CD4-positive, alpha-beta memory T cell (primary cell): ENCODE data around the gene MDK. TPM values are rescaled to one million over a fixed set of nuclear protein-coding genes. Genes with fewer than 3 reads are reported as not detected.

Experiments used
- CTCF ChIA-PET: fragments of 350-600 bp; sonication (Branson Sonifier 250); formaldehyde crosslinking; loops from one replicate; lab custom pipeline; 2021; ENCODE audit warnings: inconsistent platforms; ENCODE audit not compliant: partially characterized antibody; lab: Charles Lee
- POLR2A ChIA-PET: fragments of 350-600 bp; sonication (Branson Sonifier 250); formaldehyde crosslinking; loops from one replicate; lab custom pipeline; 2021; ENCODE audit not compliant: partially characterized antibody; lab: Charles Lee
- DNase-seq, 5 donors: peaks; one replicate each; pipeline versions ENCODE4 v3.0.0 to v3.0.0-alpha.2; 2020 to 2022; ENCODE audit warnings: mixed read lengths in 1 of 5
- H3K27ac ChIP-seq: one replicate; pipeline ENCODE4 v1.7.0; 2013; ENCODE audit warnings: low read depth, low read length
- H3K27me3 ChIP-seq: 2 replicates; pipeline ENCODE4 v1.7.0; 2013; ENCODE audit warnings: mild to moderate bottlenecking, low read length, moderate library complexity; ENCODE audit not compliant: insufficient read depth
- H3K36me3 ChIP-seq: 2 replicates; pipeline ENCODE4 v1.7.0; 2013; ENCODE audit warnings: mild to moderate bottlenecking, low read length, moderate library complexity; ENCODE audit not compliant: insufficient read depth
- H3K4me1 ChIP-seq: 2 replicates; pipeline ENCODE4 v1.7.0; 2013; ENCODE audit warnings: mild to moderate bottlenecking, low read length, moderate library complexity; ENCODE audit not compliant: insufficient read depth
- H3K4me3 ChIP-seq, 2 donors: one replicate each; pipeline ENCODE4 v1.7.0; 2013; ENCODE audit warnings: low read length in 2 of 2, mild to moderate bottlenecking in 1 of 2
- H3K9me3 ChIP-seq, 2 donors: one replicate each; pipeline ENCODE4 v1.7.0; 2013; ENCODE audit warnings: low read length in 2 of 2, control low read depth in 1 of 2; ENCODE audit not compliant: control insufficient read depth in 1 of 2
- H3K27ac Mint-ChIP-seq, 7 donors: one replicate each; pipeline ENCODE4 v1.8.0; 2020 to 2021; ENCODE audit warnings: mixed read lengths in 7 of 7, mild to moderate bottlenecking in 6 of 7, inconsistent platforms in 3 of 7, moderate library complexity in 3 of 7
- H3K27me3 Mint-ChIP-seq, 2 donors: one replicate each; pipeline ENCODE4 v1.8.0; 2020 to 2021; ENCODE audit warnings: mixed read lengths in 2 of 2
- H3K36me3 Mint-ChIP-seq, 2 donors: one replicate each; pipeline ENCODE4 v1.8.0; 2020 to 2021; ENCODE audit warnings: mixed read lengths in 2 of 2, inconsistent platforms in 1 of 2, mild to moderate bottlenecking in 1 of 2
- H3K4me1 Mint-ChIP-seq, 4 donors: one replicate each; pipeline ENCODE4 v1.8.0; 2020 to 2021; ENCODE audit warnings: mixed read lengths in 4 of 4, mild to moderate bottlenecking in 1 of 4
- H3K4me3 Mint-ChIP-seq, 8 donors: one replicate each; pipeline ENCODE4 v1.8.0; 2020 to 2021; ENCODE audit warnings: mixed read lengths in 8 of 8, mild to moderate bottlenecking in 7 of 8, moderate library complexity in 6 of 8, inconsistent platforms in 3 of 8
- H3K9me3 Mint-ChIP-seq, 8 donors: one replicate each; pipeline ENCODE4 v1.8.0; 2020 to 2021; ENCODE audit warnings: mixed read lengths in 8 of 8, mild to moderate bottlenecking in 5 of 8, inconsistent platforms in 3 of 8, moderate library complexity in 1 of 8
- intact Hi-C: fragments of 100-400 bp; cut with micrococcal nuclease; formaldehyde crosslinking; loops from one replicate; pipeline ENCODE4 v1.15.1; 2023
- polyA plus RNA-seq, 2 donors: library from polyadenylated mRNA; unstranded; fragments of 300-500 nt; fragmentation: Illumina TruSeq; gene quantifications; one replicate each; pipeline ENCODE4 v1.2.3, GENCODE V29; 2021
- total RNA-seq, 2 experiments: library from RNA; stranded (reverse); gene quantifications; one replicate each; pipeline ENCODE4 v1.2.3, GENCODE V29; 2021

The MDK gene
- total and polyA plus RNA-seq, 4 experiments from 2014 or later: 4.7 to 5.6 TPM; not detected in 2

- peak overlapping the region in 5 of 7 donors; percentile 10 to 68 (median 32) for H3K27ac Mint-ChIP-seq
- intact Hi-C loops: no loop called here
- H3K36me3 ChIP-seq: no peaks in the 10 kb centered on the region
- peaks cover 0 to 3% of the 10 kb centered on the region in 2 donors for H3K36me3 Mint-ChIP-seq
- H3K27me3 Mint-ChIP-seq: no peaks in the 10 kb centered on the region
- H3K27me3 ChIP-seq: no peaks in the 10 kb centered on the region
- no peaks in the 10 kb centered on the region for H3K9me3 Mint-ChIP-seq
- no peak overlapping the region for H3K27ac ChIP-seq
- peaks cover 84% of the 10 kb centered on the region for H3K4me1 ChIP-seq
- ChIA-PET CTCF (interaction anchor here (1.1 to 11.9 kb wide), 4 partner anchors 9 to 23 kb away, joined by 3 to 187 read pairs (median 5); partner anchors contain the start of gene DGKZ), POLR2A (interaction anchor here (9.8 kb wide), 1 partner anchor 12 kb away, joined by 262 read pairs; the partner anchor contains the start of gene DGKZ)
- DNase-seq: no peak
- H3K4me3 ChIP-seq: no peak overlapping the region
- H3K9me3 ChIP-seq: no peaks in the 10 kb centered on the region
- peaks cover 29 to 86% (median 63%) of the 10 kb centered on the region in 4 donors for H3K4me1 Mint-ChIP-seq
- H3K4me3 Mint-ChIP-seq: peak overlapping the region in 5 of 8 donors; percentile 1 to 89 (median 43)
These were observed 46.2 kb upstream of the MDK start for GRCh38 chr11:46335271-46335670.

- Mint-ChIP-seq H3K27ac (peak overlapping the region in 5 of 7 donors; percentile 55 to 77 (median 67)), H3K4me1 (peaks cover 21 to 85% (median 57%) of the 10 kb centered on the region in 4 donors), H3K27me3 (no peaks in the 10 kb centered on the region), H3K4me3 (peak overlapping the region in 6 of 8 donors; percentile 21 to 63 (median 45)), H3K36me3 (peaks cover 0 to 3% of the 10 kb centered on the region in 2 donors), H3K9me3 (no peaks in the 10 kb centered on the region)
- ChIA-PET CTCF (interaction anchor here (1.2 to 11.9 kb wide), 2 partner anchors 11 to 24 kb away, joined by 5 to 187 read pairs; partner anchors contain the start of gene DGKZ), POLR2A (interaction anchor here (9.8 kb wide), 1 partner anchor 11 kb away, joined by 262 read pairs; the partner anchor contains the start of gene DGKZ)
- no peaks in the 10 kb centered on the region for H3K9me3 ChIP-seq
- H3K27ac ChIP-seq: no peak overlapping the region
- no peak for DNase-seq
- no peaks in the 10 kb centered on the region for H3K27me3 ChIP-seq
- H3K36me3 ChIP-seq: no peaks in the 10 kb centered on the region
- no peak overlapping the region for H3K4me3 ChIP-seq
- peaks cover 80% of the 10 kb centered on the region for H3K4me1 ChIP-seq
- intact Hi-C loops: no loop called here
These were observed 45.4 kb upstream of the MDK start for GRCh38 chr11:46335890-46336562.

GRCh38 chr11:46336563-46337180 lies 44.8 kb upstream of the MDK start:
- intact Hi-C loops: no loop called here
- H3K27ac Mint-ChIP-seq: peak overlapping the region in 5 of 7 donors; percentile 58 to 75 (median 72)
- Histone ChIP-seq H3K27ac (no peak overlapping the region), H3K27me3 (no peaks in the 10 kb centered on the region), H3K4me3 (no peak overlapping the region), H3K4me1 (peaks cover 80% of the 10 kb centered on the region), H3K9me3 (no peaks in the 10 kb centered on the region), H3K36me3 (no peaks in the 10 kb centered on the region)
- H3K27me3 Mint-ChIP-seq: no peaks in the 10 kb centered on the region
- ChIA-PET CTCF (interaction anchor here (1.2 to 11.9 kb wide), 2 partner anchors 10 to 24 kb away, joined by 5 to 187 read pairs; partner anchors contain the start of gene DGKZ), POLR2A (interaction anchor here (9.8 kb wide), 1 partner anchor 11 kb away, joined by 262 read pairs; the partner anchor contains the start of gene DGKZ)
- H3K4me3 Mint-ChIP-seq: peak overlapping the region in 3 of 8 donors; percentile 23 to 48 (median 47)
- H3K4me1 Mint-ChIP-seq: peaks cover 21 to 85% (median 57%) of the 10 kb centered on the region in 4 donors
- H3K36me3 Mint-ChIP-seq: peaks cover 0 to under 1% of the 10 kb centered on the region in 2 donors
- no peaks in the 10 kb centered on the region for H3K9me3 Mint-ChIP-seq
- peak in 1 of 5 donors; percentile 26 for DNase-seq

GRCh38 chr11:46337626-46338345 lies 43.7 kb upstream of the MDK start:
- no peaks in the 10 kb centered on the region for H3K36me3 ChIP-seq
- no peak for DNase-seq
- peaks cover 25 to 88% (median 62%) of the 10 kb centered on the region in 4 donors for H3K4me1 Mint-ChIP-seq
- no peaks in the 10 kb centered on the region for H3K27me3 ChIP-seq
- H3K27ac Mint-ChIP-seq: peak overlapping the region in 2 of 7 donors; percentile 68 to 77
- intact Hi-C loops: no loop called here
- ChIA-PET CTCF (no interaction called here), POLR2A (interaction anchor here (1.7 kb wide), 1 partner anchor 10 kb away, joined by 5 read pairs; the partner anchor contains the start of gene DGKZ)
- no peak overlapping the region for H3K27ac ChIP-seq
- peaks cover 82% of the 10 kb centered on the region for H3K4me1 ChIP-seq
- H3K27me3 Mint-ChIP-seq: no peaks in the 10 kb centered on the region
- H3K4me3 ChIP-seq: no peak overlapping the region
- H3K4me3 Mint-ChIP-seq: peak overlapping the region in 1 of 8 donors; percentile 27
- no peaks in the 10 kb centered on the region for H3K9me3 Mint-ChIP-seq
- H3K9me3 ChIP-seq: no peaks in the 10 kb centered on the region
- no peaks in the 10 kb centered on the region for H3K36me3 Mint-ChIP-seq

GRCh38 chr11:46338636-46338987 lies 42.9 kb upstream of the MDK start:
- Histone ChIP-seq H3K4me1 (peaks cover 85% of the 10 kb centered on the region), H3K36me3 (no peaks in the 10 kb centered on the region), H3K27me3 (no peaks in the 10 kb centered on the region), H3K9me3 (no peaks in the 10 kb centered on the region), H3K4me3 (no peak overlapping the region), H3K27ac (no peak overlapping the region)
- H3K27me3 Mint-ChIP-seq: no peaks in the 10 kb centered on the region
- H3K4me1 Mint-ChIP-seq: peaks cover 27 to 90% (median 67%) of the 10 kb centered on the region in 4 donors
- DNase-seq: no peak
- intact Hi-C loops: no loop called here
- ChIA-PET POLR2A (interaction anchor here (0.8 to 1.7 kb wide), 3 partner anchors 8 to 22 kb away, joined by 3 to 5 read pairs (median 3); partner anchors contain the start of gene DGKZ), CTCF (interaction anchor here (0.7 to 1.5 kb wide), 5 partner anchors 10 to 31 kb away, joined by 3 to 4 read pairs (median 3); no protein-coding TSS in a partner anchor)
- H3K9me3 Mint-ChIP-seq: no peaks in the 10 kb centered on the region
- H3K27ac Mint-ChIP-seq: peak overlapping the region in 6 of 7 donors; percentile 30 to 80 (median 67)
- H3K36me3 Mint-ChIP-seq: no peaks in the 10 kb centered on the region
- peak overlapping the region in 3 of 8 donors; percentile 15 to 57 (median 43) for H3K4me3 Mint-ChIP-seq

- intact Hi-C loops: no loop called here
- Histone ChIP-seq H3K4me3 (no peak overlapping the region), H3K36me3 (no peaks in the 10 kb centered on the region), H3K27ac (no peak overlapping the region), H3K9me3 (no peaks in the 10 kb centered on the region), H3K4me1 (peaks cover 84% of the 10 kb centered on the region), H3K27me3 (no peaks in the 10 kb centered on the region)
- H3K4me3 Mint-ChIP-seq: peak overlapping the region in 3 of 8 donors; percentile 15 to 57 (median 43)
- POLR2A ChIA-PET: interaction anchor here (0.8 to 1.7 kb wide), 3 partner anchors 9 to 21 kb away, joined by 3 to 5 read pairs (median 3); partner anchors contain the start of gene DGKZ
- peak overlapping the region in 5 of 7 donors; percentile 36 to 77 (median 65) for H3K27ac Mint-ChIP-seq
- CTCF ChIA-PET: interaction anchor here (0.7 to 2.0 kb wide), 9 partner anchors 9 to 101 kb away, joined by 3 to 5 read pairs (median 3); no protein-coding TSS in a partner anchor
- H3K4me1 Mint-ChIP-seq: peaks cover 32 to 90% (median 68%) of the 10 kb centered on the region in 4 donors
- no peaks in the 10 kb centered on the region for H3K36me3 Mint-ChIP-seq
- H3K9me3 Mint-ChIP-seq: no peaks in the 10 kb centered on the region
- H3K27me3 Mint-ChIP-seq: no peaks in the 10 kb centered on the region
- no peak for DNase-seq
These were observed 42.3 kb upstream of the MDK start for GRCh38 chr11:46338988-46339666.
